Panc1 (cell line): ENCODE measurements around the gene TRAM2. TPM values are rescaled to one million over a fixed set of nuclear protein-coding genes. Genes with fewer than 3 reads are reported as not detected.

Experiments used
- ATAC-seq: fragments of 200-7000 bp; cut with Tn5 transposase; 2 replicates; pipeline ENCODE4 v1.9.1; 2020; ENCODE audit warnings: mild to moderate bottlenecking, moderate library complexity
- BruUV-seq: library from RNA; stranded (reverse); fragments of 400-500 nt; replicated peaks from 2 replicates; lab custom pipeline; 2021; lab: Mats Ljungman, UMichigan
- CTCF ChIA-PET: fragments of 300-600 bp; sonication (Branson Sonifier 250); formaldehyde crosslinking; loops from one replicate; lab custom pipeline; 2022; ENCODE audit warnings: antibody characterized with exemption; lab: Charles Lee
- POLR2A ChIA-PET: fragments of 300-600 bp; sonication (Branson Sonifier 250); formaldehyde crosslinking; loops from one replicate; lab custom pipeline; 2022; ENCODE audit warnings: antibody characterized with exemption; lab: Charles Lee
- DNase-seq: peaks from one replicate; pipeline ENCODE4 v3.0.0-alpha.2; 2010; ENCODE audit warnings: low read depth, low spot score
- H3K27ac ChIP-seq: 2 replicates; pipeline ENCODE4 v1.5.1; 2011; ENCODE audit warnings: mild to moderate bottlenecking, low read length, inconsistent platforms
- H3K27me3 ChIP-seq: fragments of 200-500 bp; sonication (Bioruptor generic); 2 replicates; pipeline ENCODE4 v1.6.0; 2014; ENCODE audit warnings: low read length, inconsistent platforms; ENCODE audit not compliant: control insufficient read depth, insufficient read depth
- H3K36me3 ChIP-seq: fragments of 200-500 bp; sonication (Bioruptor generic); 2 replicates; pipeline ENCODE4 v1.5.1; 2014; ENCODE audit warnings: inconsistent platforms, mild to moderate bottlenecking, low read length, moderate library complexity; ENCODE audit not compliant: control insufficient read depth, insufficient read depth
- H3K4me1 ChIP-seq: 2 replicates; pipeline ENCODE4 v1.5.1; 2011; ENCODE audit warnings: inconsistent platforms, mild to moderate bottlenecking, low read length, moderate library complexity; ENCODE audit not compliant: control insufficient read depth, insufficient read depth
- H3K4me3 ChIP-seq, 2 experiments: 2 replicates each; pipeline ENCODE4 v1.5.1; 2011 to 2012; ENCODE audit warnings: low read depth in 2 of 2, low read length in 2 of 2, mild to moderate bottlenecking in 2 of 2, inconsistent platforms in 1 of 2, moderate library complexity in 1 of 2
- H3K9me3 ChIP-seq: fragments of 200-500 bp; sonication (Bioruptor generic); 2 replicates; pipeline ENCODE4 v1.5.1; 2014; ENCODE audit warnings: low read depth, mild to moderate bottlenecking, inconsistent platforms, low read length, moderate library complexity; ENCODE audit not compliant: control insufficient read depth, insufficient read depth
- CTCF ChIP-seq: fragments of 450-650 bp; IDR thresholded peaks from 2 replicates; pipeline ENCODE4 v1.5.1; 2017; ENCODE audit warnings: mild to moderate bottlenecking
- POLR2AphosphoS5 ChIP-seq: IDR thresholded peaks from 2 replicates; pipeline ENCODE4 v1.6.1; 2012; ENCODE audit warnings: mild to moderate bottlenecking, low read depth, low read length, moderate library complexity
- REST ChIP-seq, 2 experiments: IDR thresholded peaks; 2 replicates each; pipeline ENCODE4 v1.6.1; 2011 to 2012; ENCODE audit warnings: low read depth in 2 of 2, control low read depth in 1 of 2, low read length in 1 of 2, mild to moderate bottlenecking in 1 of 2, moderate library complexity in 1 of 2; ENCODE audit not compliant: insufficient read depth in 1 of 2
- SIN3A ChIP-seq: IDR thresholded peaks from 2 replicates; pipeline ENCODE4 v1.6.1; 2012; ENCODE audit warnings: low read depth, mild to moderate bottlenecking, low read length, moderate library complexity, borderline replicate concordance; ENCODE audit not compliant: insufficient read depth
- TCF7L2 ChIP-seq: IDR thresholded peaks from 2 replicates; pipeline ENCODE4 v1.6.1; 2011; ENCODE audit warnings: mild to moderate bottlenecking, low read depth, low read length, inconsistent platforms
- in situ Hi-C: cut with HindIII; loops from 2 replicates; pipeline ENCODE4 v1.10.0; 2016; ENCODE audit warnings: low sequenced_read_pairs, low pct_unique_long_range_greater_than_20kb
- intact Hi-C: fragments of 100-400 bp; cut with micrococcal nuclease; formaldehyde crosslinking; loops from one replicate; pipeline ENCODE4 v1.10.0; 2022; ENCODE audit not compliant: unreplicated experiment
- total RNA-seq: library from RNA; stranded (reverse); gene quantifications from one replicate; pipeline ENCODE4 v1.2.1, GENCODE V29; 2021; ENCODE audit not compliant: unreplicated experiment

TRAM2 gene
- total RNA-seq, 1 experiment from 2014 or later = 56.7 TPM

GRCh38 chr6:52576054-52576391, 837 bp downstream of the TRAM2 start:
- Histone ChIP-seq H3K36me3 (0 out of 2 replicates have a peak, but pooled peaks cover 2% of the 10 kb centered on the region), H3K4me1 (peaks cover 41% of the 10 kb centered on the region), H3K9me3 (no peaks in the 10 kb centered on the region), H3K27ac (peak overlapping the region; percentile 90), H3K27me3 (no peaks in the 10 kb centered on the region), H3K4me3 (peak overlapping the region; percentile 60 to 79)
- in situ Hi-C loops (no loop called here), intact Hi-C loops (loop anchor here (5.0 kb wide), 2 partner anchors 59 to 159 kb away; no protein-coding TSS in a partner anchor)
- ChIA-PET POLR2A (interaction anchor here (1.0 to 1.4 kb wide), 2 partner anchors 22 to 155 kb away, joined by 3 to 4 read pairs; no protein-coding TSS in a partner anchor), CTCF (interaction anchor here (0.6 to 1.2 kb wide), 2 partner anchors 74 to 159 kb away, joined by 3 read pairs; no protein-coding TSS in a partner anchor)
- ATAC-seq (no peak), DNase-seq (no peak)
- TF ChIP-seq SIN3A (no peak), TCF7L2 (no peak), CTCF (no peak), POLR2AphosphoS5 (no peak), REST (IDR thresholded peaks at IDR 0.05; ENCODE audit: insufficient read depth in 1 of 2, low read depth in 2 of 2, low read length in 1 of 2) (no peak)
- no TSS peak for BruUV-seq

GRCh38 chr6:52575502-52575892, 1.4 kb downstream of the TRAM2 start:
- in situ Hi-C loops = no loop called here
- Histone ChIP-seq H3K27ac (peak overlapping the region; percentile 90), H3K4me1 (peaks cover 46% of the 10 kb centered on the region), H3K27me3 (no peaks in the 10 kb centered on the region), H3K4me3 (peak overlapping the region; percentile 60 to 79), H3K9me3 (no peaks in the 10 kb centered on the region), H3K36me3 (0 out of 2 replicates have a peak, but pooled peaks cover 2% of the 10 kb centered on the region)
- BruUV-seq = TSS peak; percentile 59
- TF ChIP-seq SIN3A (no peak), POLR2AphosphoS5 (no peak), CTCF (no peak)
- ChIA-PET POLR2A (interaction anchor here (0.6 kb wide), 2 partner anchors 24 to 152 kb away, joined by 3 to 10 read pairs; no protein-coding TSS in a partner anchor), CTCF (interaction anchor here (1.2 kb wide), 1 partner anchor 158 kb away, joined by 3 read pairs; no protein-coding TSS in a partner anchor)
- no peak for DNase-seq
- intact Hi-C loops = loop anchor here (1.0 to 5.0 kb wide), 3 partner anchors 58 to 158 kb away; no protein-coding TSS in a partner anchor
- no peak for ATAC-seq
